ENCODE data around the gene SORCS3.

Gene SORCS3

GRCh38 chr10:105026566-105026965 is 385.5 kb downstream of the SORCS3 start:
- no peak for TF ChIP-seq CTCF (conservative IDR thresholded peaks at IDR 0.05; ENCODE audit: low read depth, low read length)
- H3K4me3 ChIP-seq (ENCODE audit: low read depth, low read length), result no peak overlapping the region
- no peak for DNase-seq (ENCODE audit: low read depth)

GRCh38 chr10:105029286-105029685 is 388.2 kb downstream of the SORCS3 start:
- no peak for DNase-seq (ENCODE audit: low read depth)
- no peak for TF ChIP-seq CTCF (conservative IDR thresholded peaks at IDR 0.05; ENCODE audit: low read depth, low read length)
- no peak overlapping the region for H3K4me3 ChIP-seq (ENCODE audit: low read depth, low read length)

GRCh38 chr10:105037022-105037421 is 395.9 kb downstream of the SORCS3 start:
- TF ChIP-seq CTCF (conservative IDR thresholded peaks at IDR 0.05; ENCODE audit: low read depth, low read length), result no peak
- H3K4me3 ChIP-seq (ENCODE audit: low read depth, low read length), result no peak overlapping the region
- no peak for DNase-seq (ENCODE audit: low read depth)

- no peak for TF ChIP-seq CTCF (conservative IDR thresholded peaks at IDR 0.05; ENCODE audit: low read depth, low read length)
- no peak for DNase-seq (ENCODE audit: low read depth)
- H3K4me3 ChIP-seq (ENCODE audit: low read depth, low read length), result no peak overlapping the region
Measured at GRCh38 chr10:105041956-105042355, 400.9 kb downstream of the SORCS3 start.

- no peak overlapping the region for H3K4me3 ChIP-seq (ENCODE audit: low read depth, low read length)
- DNase-seq (ENCODE audit: low read depth), result no peak
- TF ChIP-seq CTCF (conservative IDR thresholded peaks at IDR 0.05; ENCODE audit: low read depth, low read length), result no peak
Measured at GRCh38 chr10:105042906-105043552, 401.9 kb downstream of the SORCS3 start.

GRCh38 chr10:105044902-105045301 is 403.8 kb downstream of the SORCS3 start:
- no peak overlapping the region for H3K4me3 ChIP-seq (ENCODE audit: low read depth, low read length)
- no peak for DNase-seq (ENCODE audit: low read depth)
- no peak for TF ChIP-seq CTCF (conservative IDR thresholded peaks at IDR 0.05; ENCODE audit: low read depth, low read length)

GRCh38 chr10:105056413-105056812 is 415.3 kb downstream of the SORCS3 start:
- TF ChIP-seq CTCF (conservative IDR thresholded peaks at IDR 0.05; ENCODE audit: low read depth, low read length), result no peak
- DNase-seq (ENCODE audit: low read depth), result no peak
- H3K4me3 ChIP-seq (ENCODE audit: low read depth, low read length), result no peak overlapping the region
